Aorta (tissue), 5 donors: Measurements from ENCODE around the gene VCAM1. TPM values are rescaled to one million over a fixed set of nuclear protein-coding genes. Genes with fewer than 3 reads are reported as not detected.
"Not testable (repeated sequence)": the region's sequence is repeated elsewhere in the genome, so short reads cannot be mapped to it uniquely, and the experiment has no call there.

ENCODE experiments used
- ATAC-seq: fragments of 200-7000 bp; cut with Tn5 transposase; one replicate; pipeline ENCODE4 v1.9.1; 2022; ENCODE audit warnings: moderate library complexity; ENCODE audit not compliant: low FRiP score
- DNase-seq, 2 donors: peaks; one replicate each; pipeline ENCODE4 v3.0.0-alpha.2; 2020
- H3K27ac ChIP-seq, 2 donors: one replicate each; pipeline ENCODE4 v1.5.1; 2013; ENCODE audit warnings: low read length in 2 of 2, mild to moderate bottlenecking in 2 of 2, moderate library complexity in 2 of 2, control low read depth in 1 of 2, inconsistent platforms in 1 of 2, low read depth in 1 of 2
- H3K27me3 ChIP-seq, 2 donors: one replicate each; pipeline ENCODE4 v1.6.1; 2013; ENCODE audit warnings: control low read depth in 1 of 2, low read length in 1 of 2, mild to moderate bottlenecking in 1 of 2, moderate library complexity in 1 of 2; ENCODE audit not compliant: insufficient read depth in 2 of 2, control insufficient read depth in 1 of 2
- H3K36me3 ChIP-seq, 2 donors: one replicate each; pipeline ENCODE4 v1.6.1; 2013; ENCODE audit warnings: control low read depth in 1 of 2, low read length in 1 of 2, mild to moderate bottlenecking in 1 of 2; ENCODE audit not compliant: insufficient read depth in 2 of 2, control insufficient read depth in 1 of 2
- H3K4me1 ChIP-seq, 2 donors: one replicate each; pipeline ENCODE4 v1.6.1; 2013; ENCODE audit warnings: low read length in 2 of 2, control low read depth in 1 of 2, mild to moderate bottlenecking in 1 of 2, moderate library complexity in 1 of 2; ENCODE audit not compliant: insufficient read depth in 2 of 2, control insufficient read depth in 1 of 2
- H3K4me3 ChIP-seq, 2 donors: one replicate each; pipeline ENCODE4 v1.5.1; 2013; ENCODE audit warnings: low read length in 2 of 2, control low read depth in 1 of 2, mild to moderate bottlenecking in 1 of 2
- H3K9me3 ChIP-seq: one replicate; pipeline ENCODE4 v1.6.1; 2013; ENCODE audit warnings: mild to moderate bottlenecking, low read length; ENCODE audit not compliant: control insufficient read depth
- WGBS, 2 donors: extraction: QIAGEN DNeasy Blood & Tissue Kit; methylation state at CpG; one replicate each; pipeline ENCODE4 v1.1.7; 2013; 5-methylcytosine and 5-hydroxymethylcytosine counted together
- intact Hi-C, 2 donors: fragments of 100-400 bp; cut with DNase I; formaldehyde crosslinking; loops; one replicate each; pipeline versions ENCODE4 v1.14.2 to v1.15.0; 2022
- polyA plus RNA-seq, 2 donors: library from polyadenylated mRNA; stranded (reverse); fragments of 200-250 nt; gene quantifications; one replicate each; pipeline ENCODE4 v1.2.3, GENCODE V29; 2013
- total RNA-seq, 2 donors: library from RNA; stranded (reverse); fragmentation: NEBNext Ultra II Directional; extraction: Animal tissue kit (Norgen Biotek cat#: 25700); gene quantifications; one replicate each; pipeline ENCODE4 v1.2.1, GENCODE V29; 2021
- donor health status: healthy with polysubstance abuse.
- donor health status: Bipolar disorder and iron deficiency.
- donor health status: DM: no; HTN: no; CAD: no.
- donor health status: DM: no; HTN: no; CAD: no.
- donor health status: DM: yes; HTN: yes; CAD: no.

VCAM1 gene
- total and polyA plus RNA-seq, 4 donors: 7.5 to 78.8 (median 23.2) TPM

DNA sequence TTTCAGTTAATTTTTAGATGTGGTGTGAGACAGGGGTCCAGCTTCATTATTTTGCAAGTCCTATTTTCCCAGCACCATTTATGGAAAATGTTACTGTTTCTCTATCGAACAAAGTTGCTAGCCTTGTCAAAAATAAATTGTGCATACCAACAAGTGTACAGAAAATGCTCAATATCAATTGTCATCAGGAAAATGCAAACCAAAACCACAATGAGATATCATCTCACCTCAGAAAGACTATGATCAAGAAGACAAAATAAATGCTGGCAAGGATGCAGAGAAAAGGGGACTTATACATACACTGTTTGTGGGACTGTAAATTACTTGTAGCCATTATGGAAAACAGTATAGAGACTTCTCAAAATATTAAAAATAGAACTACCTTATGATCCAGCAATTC lies 54.8 kb downstream of the VCAM1 start:
- no peak for ATAC-seq
- WGBS, 2 donors: 91 to 93% methylated on average over 1 of the region's 1 CpG
- no peak overlapping the region for H3K4me3 ChIP-seq
- H3K36me3 ChIP-seq: no peaks in the 10 kb centered on the region
- H3K4me1 ChIP-seq: no peaks in the 10 kb centered on the region
- intact Hi-C loops: no loop called here
- no peaks in the 10 kb centered on the region for H3K27me3 ChIP-seq
- no peak overlapping the region for H3K27ac ChIP-seq
- no peak for DNase-seq
- H3K9me3 ChIP-seq: no peaks in the 10 kb centered on the region

- Histone ChIP-seq H3K27ac (no peak overlapping the region), H3K9me3 (no peaks in the 10 kb centered on the region), H3K27me3 (no peaks in the 10 kb centered on the region), H3K36me3 (no peaks in the 10 kb centered on the region), H3K4me3 (no peak overlapping the region), H3K4me1 (no peaks in the 10 kb centered on the region)
- intact Hi-C loops: no loop called here
- ATAC-seq (no peak), DNase-seq (no peak)
- 95 to 96% methylated on average over 4 of the region's 4 CpGs for WGBS, 2 donors
Observed at GRCh38 chr1:100775483-100775882, 55.9 kb downstream of the VCAM1 start.

DNA sequence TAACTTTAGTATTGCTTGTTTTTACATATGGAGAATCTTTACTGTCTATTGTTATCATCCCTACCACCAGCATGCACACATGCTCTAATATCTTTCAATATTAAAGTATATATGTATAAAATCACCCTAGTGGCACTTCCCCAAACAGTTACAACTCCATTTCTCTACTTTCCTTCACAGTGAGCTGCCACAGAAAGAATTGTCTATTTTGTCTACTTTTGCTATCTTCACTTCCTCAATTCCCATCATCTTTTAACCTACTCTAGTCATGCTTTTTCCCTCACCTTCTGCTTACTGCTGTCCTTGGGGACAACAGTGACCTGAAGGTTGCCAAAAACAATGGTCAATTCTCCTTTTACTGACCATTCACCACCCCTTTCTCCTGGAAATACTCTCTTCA lies 59.2 kb downstream of the VCAM1 start:
- intact Hi-C loops: no loop called here
- Histone ChIP-seq H3K4me3 (no peak overlapping the region), H3K27me3 (no peaks in the 10 kb centered on the region), H3K4me1 (no peaks in the 10 kb centered on the region), H3K27ac (no peak overlapping the region), H3K9me3 (no peaks in the 10 kb centered on the region), H3K36me3 (no peaks in the 10 kb centered on the region)
- no peak for ATAC-seq
- no peak for DNase-seq

DNA sequence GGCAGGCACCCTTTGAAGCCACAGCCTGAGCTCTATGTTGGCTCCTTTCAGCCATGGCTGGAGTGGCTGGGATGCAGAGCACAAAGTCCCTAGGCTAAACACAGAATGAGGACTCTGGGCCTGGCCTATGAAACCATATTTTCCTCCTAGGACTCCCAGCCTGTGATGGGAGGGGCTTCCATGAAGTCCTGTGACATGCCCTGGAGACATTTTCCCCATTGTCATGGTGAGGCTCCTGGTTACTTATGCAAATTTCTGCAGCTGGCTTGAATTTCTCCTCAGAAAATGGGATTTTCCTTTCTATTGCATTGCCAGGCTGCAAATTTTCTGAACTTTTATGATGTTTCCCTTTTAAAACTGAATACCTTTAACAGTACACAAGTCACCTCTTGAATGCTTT lies 61.3 kb downstream of the VCAM1 start:
- ATAC-seq (no peak), DNase-seq (no peak)
- H3K4me1 ChIP-seq: no peaks in the 10 kb centered on the region
- H3K27ac ChIP-seq: no peak overlapping the region
- no peaks in the 10 kb centered on the region for H3K36me3 ChIP-seq
- intact Hi-C loops: no loop called here
- H3K27me3 ChIP-seq: no peaks in the 10 kb centered on the region
- no peak overlapping the region for H3K4me3 ChIP-seq
- H3K9me3 ChIP-seq: no peaks in the 10 kb centered on the region

GRCh38 chr1:100781728-100782127 lies 62.2 kb downstream of the VCAM1 start:
- H3K27ac ChIP-seq, intact Hi-C loops, DNase-seq, ATAC-seq, H3K36me3 ChIP-seq, H3K4me3 ChIP-seq, H3K27me3 ChIP-seq, H3K4me1 ChIP-seq, H3K9me3 ChIP-seq: not testable (repeated sequence)
- WGBS, 2 donors: 71 to 80% methylated on average over 3 of the region's 3 CpGs

GRCh38 chr1:100782473-100783039 lies 63.0 kb downstream of the VCAM1 start:
- intact Hi-C loops: no loop called here
- 86 to 89% methylated on average over 1 of the region's 1 CpG for WGBS, 2 donors
- Histone ChIP-seq H3K27ac (no peak overlapping the region), H3K9me3 (no peaks in the 10 kb centered on the region), H3K27me3 (no peaks in the 10 kb centered on the region), H3K36me3 (no peaks in the 10 kb centered on the region), H3K4me1 (peaks cover 0 to 4% of the 10 kb centered on the region in 2 donors), H3K4me3 (no peak overlapping the region)
- ATAC-seq (no peak), DNase-seq (no peak)

DNA sequence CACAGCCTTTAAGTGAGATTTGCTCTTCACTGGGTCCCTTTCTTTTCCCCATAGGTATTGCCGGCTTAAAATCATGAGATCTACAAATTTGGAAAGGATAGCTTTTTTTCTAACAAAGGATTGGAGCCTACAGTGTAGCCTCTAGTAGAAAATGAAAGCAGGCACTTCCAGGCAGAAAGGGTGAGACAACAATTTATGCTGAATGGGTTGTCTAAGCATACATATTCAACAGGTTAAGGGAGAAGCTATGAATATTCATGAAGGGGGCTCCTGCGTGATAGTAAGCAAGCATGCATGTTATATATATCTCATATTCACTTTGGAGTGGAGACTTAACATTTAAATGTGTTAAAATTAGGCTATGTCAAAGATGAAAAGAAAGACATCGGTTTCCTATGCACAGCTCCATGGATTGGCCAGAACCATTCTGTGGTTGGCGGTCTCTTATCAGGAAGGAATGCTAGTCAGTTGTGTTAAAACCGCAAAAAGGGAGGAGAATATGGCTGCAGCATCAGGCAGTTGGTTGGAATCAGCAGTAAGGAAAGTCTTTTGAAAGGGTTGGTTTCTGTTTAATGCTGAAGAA lies 66.0 kb downstream of the VCAM1 start:
- intact Hi-C loops: no loop called here
- 20 to 23% methylated on average over 5 of the region's 5 CpGs for WGBS, 2 donors
- Histone ChIP-seq H3K27ac (no peak overlapping the region), H3K9me3 (no peaks in the 10 kb centered on the region), H3K4me3 (peak overlapping the region in 1 of 2 donors; percentile 18), H3K4me1 (peaks cover 0 to 4% of the 10 kb centered on the region in 2 donors), H3K27me3 (no peaks in the 10 kb centered on the region), H3K36me3 (no peaks in the 10 kb centered on the region)
- ATAC-seq: peak; percentile 59
- DNase-seq: no peak

DNA sequence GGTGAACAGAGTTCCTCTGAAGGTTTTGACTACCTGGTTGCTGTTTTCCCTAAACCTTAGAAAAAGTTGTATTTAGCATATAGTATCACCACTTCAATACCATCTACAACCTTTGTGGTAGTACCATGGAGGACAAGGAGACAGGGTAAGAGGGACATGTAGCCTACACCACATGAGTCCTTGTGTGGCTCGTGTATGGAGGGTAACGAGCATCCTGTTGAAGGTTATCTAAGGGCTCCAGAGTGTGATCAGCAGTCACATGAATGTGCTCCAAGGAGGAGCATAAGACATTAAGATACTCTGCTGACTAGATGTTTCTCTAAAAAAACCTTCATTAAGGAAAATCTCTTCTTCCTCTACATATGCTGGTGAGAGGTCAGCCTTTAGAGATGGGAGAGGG lies 67.3 kb downstream of the VCAM1 start:
- no peak for DNase-seq
- Histone ChIP-seq H3K4me1 (peaks cover 0 to 4% of the 10 kb centered on the region in 2 donors), H3K27ac (no peak overlapping the region), H3K9me3 (no peaks in the 10 kb centered on the region), H3K36me3 (no peaks in the 10 kb centered on the region), H3K4me3 (no peak overlapping the region), H3K27me3 (no peaks in the 10 kb centered on the region)
- 98% methylated on average over 2 of the region's 2 CpGs for WGBS, 2 donors
- intact Hi-C loops: no loop called here
- ATAC-seq: no peak
